Right kidney (tissue), 1 donor: ENCODE measurements around the gene COPZ1.

Experiments used
- DNase-seq: peaks from one replicate; pipeline ENCODE4 v3.0.0-alpha.2; 2016

COPZ1 gene

DNA sequence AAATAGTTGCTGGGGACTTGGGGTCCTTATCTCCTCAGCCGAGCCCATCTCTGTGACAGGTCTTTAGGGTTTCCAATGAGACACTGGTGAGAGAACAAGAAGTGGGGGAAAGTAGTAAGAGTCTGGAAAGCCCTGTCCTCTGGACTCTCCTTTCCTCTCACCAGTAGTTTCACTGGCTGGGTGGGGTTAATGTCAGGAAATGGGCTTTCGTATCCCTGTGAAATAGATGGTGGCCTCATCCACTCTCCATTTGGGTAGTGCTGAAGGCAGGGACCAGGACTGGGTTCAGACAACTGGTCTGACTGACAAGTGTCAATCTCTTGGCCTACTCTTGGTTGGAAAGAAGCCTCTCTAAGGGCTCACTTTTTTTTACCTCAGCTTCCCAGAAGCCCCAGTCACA, 52.1 kb downstream of the COPZ1 start:
- DNase-seq = no peak

DNA sequence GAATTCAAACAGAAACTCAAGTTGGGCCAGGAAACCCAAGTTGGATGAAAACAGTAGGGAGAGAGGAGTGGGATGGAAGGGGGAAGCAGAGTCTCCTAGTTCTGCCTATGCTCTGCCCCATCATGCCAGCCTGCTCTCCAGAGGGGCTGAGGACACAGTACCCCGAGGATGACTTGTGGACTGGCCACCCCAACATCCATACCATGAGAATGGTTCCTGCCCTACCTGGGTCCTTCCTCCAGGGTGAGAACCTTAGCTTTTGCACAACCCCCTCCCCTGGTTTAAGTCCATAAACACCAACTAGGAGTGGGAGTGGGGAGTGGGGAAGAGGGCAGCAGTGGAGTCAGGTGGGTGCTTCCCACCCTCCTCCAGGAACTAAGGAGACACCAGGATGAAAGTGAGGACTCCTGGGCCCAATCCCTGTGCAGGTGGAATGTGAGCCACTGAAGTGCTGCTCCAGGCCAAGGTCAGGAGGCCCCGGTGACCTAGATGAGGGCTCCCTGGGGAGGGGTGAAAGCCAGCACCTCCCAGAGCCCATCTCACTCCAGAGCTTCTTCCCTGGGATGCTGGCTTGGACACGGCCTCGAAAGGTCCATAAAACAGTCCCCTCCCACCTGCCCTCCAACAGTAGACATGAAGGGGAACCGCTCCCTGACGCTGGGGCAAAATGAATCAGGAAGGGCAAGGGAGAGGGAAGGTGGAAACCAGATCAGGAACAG, 53.0 kb downstream of the COPZ1 start:
- DNase-seq = no peak

DNA sequence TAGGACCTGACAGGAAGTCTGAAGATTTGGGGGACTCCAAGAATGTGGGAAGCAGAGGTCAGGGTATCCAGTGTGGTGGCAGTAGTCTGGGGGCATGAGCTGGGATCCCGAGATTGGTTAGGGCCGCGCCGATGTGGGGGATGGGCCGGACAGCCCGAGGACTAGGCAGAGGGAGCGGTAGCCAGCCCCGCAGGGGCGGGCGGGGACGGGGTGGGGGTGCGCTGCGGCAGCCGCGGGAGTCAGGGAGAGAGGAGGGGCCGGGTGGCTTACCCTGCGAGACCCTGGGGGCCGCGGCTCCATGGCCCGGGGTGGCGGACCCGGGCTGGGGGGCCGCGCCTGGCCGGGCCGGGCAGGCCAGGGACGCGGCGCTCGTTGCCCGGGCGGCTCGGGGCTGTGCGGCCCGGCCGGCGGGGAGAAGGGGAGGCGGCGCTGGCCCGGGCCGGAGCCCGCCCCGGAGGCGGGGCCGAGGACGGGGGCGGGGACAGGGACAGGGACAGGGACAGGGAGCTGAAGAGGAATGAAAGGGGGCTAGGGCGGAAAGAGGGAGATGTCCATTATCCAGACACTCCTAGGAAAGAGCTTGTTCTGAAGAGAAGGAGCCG, 54.0 kb downstream of the COPZ1 start:
- DNase-seq = no peak

DNA sequence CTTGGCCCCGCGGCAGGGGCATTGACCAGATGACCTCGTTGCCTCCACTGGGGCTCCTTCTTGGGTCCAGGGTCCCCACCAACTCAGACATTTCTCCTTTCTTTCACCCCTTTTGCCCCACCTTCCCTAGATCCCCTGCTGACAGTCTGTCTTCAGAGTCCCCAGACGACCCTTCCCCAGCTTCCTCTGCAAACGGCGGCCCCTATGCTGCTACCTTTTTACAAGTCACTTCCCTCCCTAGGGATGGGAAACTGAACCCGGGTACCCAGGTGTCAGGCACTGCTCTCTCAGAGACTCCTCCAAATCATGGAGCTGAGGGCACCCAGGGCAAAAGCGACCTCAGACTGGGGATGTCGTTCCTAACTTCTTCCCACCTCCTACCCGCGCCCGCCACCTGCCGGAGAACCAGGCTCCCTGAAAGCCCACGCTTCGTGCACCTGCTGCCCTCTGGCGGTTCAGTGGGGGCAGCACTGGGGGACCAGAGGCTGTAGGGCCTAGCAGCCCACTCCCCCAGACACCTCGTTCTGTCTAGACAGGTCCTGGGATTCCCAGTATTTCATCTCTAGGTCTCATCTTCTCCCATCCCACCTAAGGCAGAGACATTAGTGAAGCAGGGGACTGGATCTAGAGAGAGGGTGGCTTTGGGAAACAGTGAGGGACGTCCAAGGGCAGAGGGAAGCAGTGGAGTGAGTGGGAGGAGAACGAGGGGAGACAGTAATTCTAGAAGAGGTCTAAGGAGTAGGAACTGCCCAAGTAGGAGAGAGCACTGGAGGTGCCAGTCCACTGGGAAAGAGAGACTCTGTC, 54.7 kb downstream of the COPZ1 start:
- peak; percentile 84 for DNase-seq

- DNase-seq = no peak
Measured at GRCh38 chr12:54381136-54381535, 56.2 kb downstream of the COPZ1 start.

DNA sequence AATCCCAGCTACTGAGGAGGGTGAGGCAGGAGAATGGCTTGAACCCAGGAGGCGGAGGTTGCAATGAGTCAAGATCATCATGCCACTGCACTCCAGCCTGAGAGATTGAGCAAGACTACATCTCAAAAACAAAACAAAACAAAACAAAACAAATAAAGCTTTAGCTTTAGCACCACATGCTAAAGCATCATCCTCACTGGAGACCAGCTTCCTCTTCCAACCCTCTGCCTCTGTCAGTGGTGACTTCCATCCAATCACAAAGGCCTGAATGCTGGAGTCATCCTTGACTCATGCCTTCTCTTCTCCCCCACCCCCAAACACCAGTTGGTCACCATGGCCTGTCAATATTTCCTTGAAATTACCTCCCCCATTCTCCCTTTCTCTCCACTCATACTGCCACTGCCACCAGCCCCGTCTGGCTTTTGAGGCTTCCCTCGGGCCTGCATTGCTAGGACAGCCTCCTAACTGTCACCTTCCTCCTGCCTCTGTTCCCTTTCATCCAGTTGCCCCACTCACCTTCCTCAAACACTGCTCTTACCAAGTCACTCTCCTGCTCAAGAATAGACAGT, 58.2 kb downstream of the COPZ1 start:
- DNase-seq = no peak

DNA sequence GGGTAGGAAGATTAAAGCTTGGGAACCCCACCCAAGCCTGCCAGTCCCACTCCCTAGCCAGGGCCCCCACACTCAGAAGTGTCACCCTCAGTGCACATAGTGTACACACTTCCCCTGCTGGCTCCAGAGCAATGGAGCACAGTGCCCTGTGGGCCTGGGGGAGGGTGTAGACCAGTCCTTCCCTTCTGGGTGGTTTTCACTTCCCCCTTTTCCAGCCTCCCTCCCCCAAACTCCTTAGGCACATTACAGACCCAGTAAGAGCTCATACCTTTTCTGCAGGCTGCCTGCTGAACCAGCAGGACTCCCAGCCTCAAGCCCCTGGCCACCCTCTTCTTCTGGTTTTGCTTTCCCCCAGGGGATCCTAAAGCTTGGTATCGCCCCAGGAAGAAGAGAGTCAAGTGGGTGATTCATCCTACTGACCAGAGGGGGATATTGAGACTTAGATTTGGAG, 59.7 kb downstream of the COPZ1 start, which contains the start of gene ZNF385A:
Gene ZNF385A (minus strand): TSS at position 143 of the 451 bp plus-strand sequence. CDS start 219 bp downstream, outside the sequence.
- no peak for DNase-seq

GRCh38 chr12:54385251-54385914, 60.5 kb downstream of the COPZ1 start:
- no peak for DNase-seq

- DNase-seq = no peak
Measured at GRCh38 chr12:54386403-54387113, 61.6 kb downstream of the COPZ1 start.

DNA sequence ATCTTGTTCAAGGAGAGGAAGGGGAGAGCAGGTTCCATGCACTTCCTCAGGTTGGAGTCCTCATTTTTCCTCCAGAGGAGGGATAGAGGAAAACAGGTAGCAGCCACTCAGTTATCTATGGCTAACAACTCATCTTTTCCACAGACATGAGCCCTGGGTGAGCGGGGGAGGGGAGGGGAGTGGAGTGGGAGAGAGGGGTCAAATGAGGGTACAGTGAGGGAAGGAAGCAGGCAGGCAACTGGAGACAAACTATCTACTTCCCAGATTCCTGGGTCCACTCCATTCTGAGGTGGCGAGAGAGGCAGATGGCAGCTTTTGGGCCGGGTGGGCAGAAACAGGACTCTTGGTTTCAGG, 62.2 kb downstream of the COPZ1 start:
- DNase-seq = no peak

- no peak for DNase-seq
Measured at GRCh38 chr12:54388237-54389133, 63.6 kb downstream of the COPZ1 start.

DNA sequence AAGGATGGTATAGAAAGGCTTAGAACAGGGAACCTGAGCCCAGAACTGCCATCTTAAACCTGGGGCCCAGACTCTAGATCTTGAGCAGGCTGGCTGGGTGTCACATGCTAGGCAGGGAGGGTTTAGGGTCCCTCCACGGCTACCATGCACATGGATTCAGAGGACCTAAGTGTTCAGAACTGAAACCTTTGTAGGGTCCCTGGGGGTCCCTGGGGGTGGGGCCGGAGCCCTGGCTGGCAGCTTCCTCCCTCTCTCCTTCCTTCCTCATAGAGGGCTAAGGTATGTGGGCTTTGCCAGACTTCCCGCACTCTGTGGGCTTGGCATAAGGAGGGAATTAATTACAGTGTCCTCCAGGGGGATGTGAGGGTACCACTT, 64.2 kb downstream of the COPZ1 start:
- DNase-seq = no peak

DNA sequence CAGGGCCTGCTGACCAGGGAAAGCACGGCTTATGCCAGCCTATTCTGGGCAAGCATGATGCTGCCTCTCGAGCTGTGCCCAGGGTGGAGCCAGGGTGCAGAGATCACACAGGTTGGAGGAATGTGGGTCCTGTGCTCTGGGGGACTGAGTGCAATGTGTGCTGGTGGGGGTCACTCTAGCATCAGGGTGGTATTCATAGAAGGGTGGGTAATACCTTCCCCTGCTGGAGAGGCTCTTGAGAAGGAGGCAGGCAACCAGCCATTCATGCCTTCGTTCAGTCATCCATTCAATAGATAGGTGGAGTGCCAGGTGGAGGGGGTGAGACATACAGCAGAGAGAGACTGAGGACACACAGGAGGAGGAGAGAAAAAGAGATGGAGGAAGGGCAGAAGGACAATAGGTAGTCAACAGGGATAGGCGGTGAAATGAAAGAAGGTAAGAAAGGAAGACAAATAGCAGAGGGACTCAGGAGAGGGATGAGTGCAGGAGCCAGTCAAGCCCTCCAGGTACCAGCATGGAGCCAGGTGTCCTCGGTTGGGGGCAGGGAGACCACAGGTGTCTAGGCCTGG, 64.8 kb downstream of the COPZ1 start:
- DNase-seq = no peak

DNA sequence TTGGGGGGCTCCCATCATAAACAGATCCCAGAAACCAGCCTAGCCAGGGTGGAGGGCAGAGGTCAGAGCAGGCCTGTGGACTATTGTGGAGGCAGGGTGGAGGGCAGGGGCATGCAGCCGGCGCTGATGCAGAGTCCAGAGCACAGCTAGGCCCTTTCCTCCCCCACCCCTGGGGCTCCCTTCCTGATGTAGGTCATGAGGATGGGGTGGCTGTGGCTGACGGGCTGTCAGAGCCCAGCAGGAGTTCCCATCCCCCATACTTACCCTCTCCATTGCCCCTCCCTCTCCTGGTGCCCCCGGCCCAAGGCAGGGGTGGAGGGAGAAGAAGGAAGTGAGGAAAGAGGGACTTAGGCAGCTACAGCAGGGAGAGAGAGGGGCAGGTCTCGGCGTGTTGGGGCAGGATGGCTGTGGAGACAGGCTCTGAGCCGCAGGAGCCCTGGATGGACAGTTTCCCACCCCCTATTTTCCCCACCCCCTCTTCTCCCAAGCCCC, 65.3 kb downstream of the COPZ1 start:
- DNase-seq = no peak

- no peak for DNase-seq
Measured at GRCh38 chr12:54390668-54391551, 66.0 kb downstream of the COPZ1 start.

- DNase-seq = no peak
Measured at GRCh38 chr12:54392485-54393206, 67.7 kb downstream of the COPZ1 start.

DNA sequence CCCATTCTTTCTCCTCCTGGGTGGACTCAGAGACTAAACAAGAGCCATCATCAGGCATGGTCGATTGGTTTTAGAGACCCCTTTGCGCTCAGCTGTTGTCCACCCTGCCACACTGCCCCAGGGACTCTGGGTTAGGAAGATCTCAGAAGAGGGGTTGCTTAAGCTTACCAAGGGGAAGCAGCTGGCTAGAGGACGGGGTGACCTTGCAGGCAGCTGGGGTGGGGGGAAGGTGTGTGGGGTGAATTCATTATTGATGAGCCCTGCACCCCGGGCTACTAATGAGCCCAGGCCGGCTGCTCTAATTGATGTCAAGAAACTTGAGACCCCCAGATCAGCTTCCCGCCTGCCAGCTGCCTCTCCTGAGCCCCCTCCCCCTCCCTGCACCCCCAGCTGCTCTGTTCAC, 68.3 kb downstream of the COPZ1 start:
- no peak for DNase-seq

GRCh38 chr12:54393743-54394142, 68.8 kb downstream of the COPZ1 start:
- DNase-seq = no peak
